Skeletal muscle satellite cell (primary cell): ENCODE measurements around the gene GSTA5. TPM values are rescaled to one million over a fixed set of nuclear protein-coding genes. Genes with fewer than 3 reads are reported as not detected.

ENCODE experiments used
- H3K27me3 ChIP-seq: 2 replicates; pipeline ENCODE4 v1.7.0; 2013; ENCODE audit warnings: low read length; ENCODE audit not compliant: control insufficient read depth, insufficient read depth
- H3K36me3 ChIP-seq: 2 replicates; pipeline ENCODE4 v1.7.0; 2013; ENCODE audit warnings: mild to moderate bottlenecking, control low read depth, low read length; ENCODE audit not compliant: insufficient read depth
- H3K4me1 ChIP-seq: 2 replicates; pipeline ENCODE4 v1.7.0; 2013; ENCODE audit warnings: low read length; ENCODE audit not compliant: control insufficient read depth, insufficient read depth
- H3K4me2 ChIP-seq: 2 replicates; pipeline ENCODE4 v1.7.0; 2013; ENCODE audit warnings: mild to moderate bottlenecking, low read length
- H3K4me3 ChIP-seq: 2 replicates; pipeline ENCODE4 v1.7.0; 2013; ENCODE audit warnings: low read length
- H3K9ac ChIP-seq: 2 replicates; pipeline ENCODE4 v1.7.0; 2013; ENCODE audit warnings: mild to moderate bottlenecking, low read depth, low read length, moderate library complexity
- H3K9me3 ChIP-seq: replicated peaks from 2 replicates; pipeline ENCODE4 v1.7.0; 2013; ENCODE audit warnings: mild to moderate bottlenecking, control low read depth, low read length
- total RNA-seq: library from RNA; depleted of rRNA; stranded (reverse); fragments of >200 nt; gene quantifications from 2 replicates; pipeline ENCODE4 v1.2.3, GENCODE V29; 2012; rRNA removed

Gene GSTA5
- not detected in 2 replicates for total RNA-seq

DNA sequence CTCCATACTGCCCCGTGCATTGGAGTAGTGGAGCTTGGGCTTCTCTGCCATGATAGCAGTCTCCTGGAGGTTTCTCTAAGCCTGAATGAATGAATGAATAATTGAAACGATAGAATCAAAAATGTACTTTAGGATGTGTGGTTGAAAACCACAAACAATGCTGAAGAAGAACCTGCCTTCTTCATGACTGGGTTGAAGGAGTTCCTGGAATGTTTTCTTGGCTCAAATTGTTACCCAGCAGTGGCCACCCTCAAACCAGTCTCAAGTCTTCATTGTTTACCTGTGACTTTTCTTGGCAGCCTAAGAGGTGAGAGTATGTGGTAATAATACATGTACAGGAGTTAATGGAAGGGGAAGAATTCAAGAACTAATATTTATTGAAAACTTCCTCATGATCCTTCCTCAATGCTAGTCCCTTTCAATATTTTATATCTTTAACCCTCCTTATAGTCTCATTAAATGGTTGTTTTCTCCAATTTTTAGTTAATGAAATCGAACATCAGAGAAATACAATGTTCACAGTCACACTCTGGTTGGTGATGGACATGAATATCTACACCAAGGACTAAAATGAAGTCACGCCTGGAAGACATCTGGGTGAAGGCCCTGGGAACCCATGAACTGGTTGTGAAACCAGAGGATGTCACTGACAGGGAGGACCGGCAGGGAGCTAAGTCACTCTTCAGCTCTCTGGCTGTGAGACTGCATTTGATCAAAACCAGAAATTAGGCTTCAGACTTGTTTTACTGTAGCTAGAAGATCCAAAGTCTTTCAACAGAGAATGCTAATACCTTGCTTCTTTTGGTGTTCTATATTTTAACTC lies at the start of gene GSTA5:
TSS of gene GSTA5 (minus strand) at position 51 of the 823 bp plus-strand sequence.
- Histone ChIP-seq H3K9ac (no peak within 1 kb of the TSS), H3K27me3 (peaks cover 40% of the 10 kb centered on the region), H3K4me1 (no peaks in the 10 kb centered on the region), H3K36me3 (no peaks in the 10 kb centered on the region), H3K4me2 (no peak within 1 kb of the TSS), H3K4me3 (no peak within 1 kb of the TSS), H3K9me3 (no peaks in the 10 kb centered on the region)

DNA sequence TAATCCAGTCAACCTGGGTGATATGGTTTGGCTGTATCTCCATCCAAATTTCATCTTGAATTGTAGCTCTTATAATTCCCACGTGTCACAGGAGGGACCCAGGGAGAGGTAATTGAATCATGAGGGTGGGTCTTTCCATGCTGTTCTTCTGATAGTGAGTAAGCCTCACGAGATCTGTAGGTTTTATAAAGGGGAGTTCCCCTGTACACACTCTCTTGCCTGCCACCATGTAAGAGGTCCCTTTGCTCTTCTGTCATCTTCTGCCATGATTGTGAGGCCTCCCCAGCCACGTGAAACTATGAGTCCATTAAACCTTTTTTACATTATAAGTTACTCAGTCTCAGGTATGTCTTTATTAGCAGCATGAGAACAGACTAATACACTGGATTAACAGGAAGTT lies 49.4 kb upstream of the GSTA5 start:
- Histone ChIP-seq H3K4me2 (no peak overlapping the region), H3K27me3 (no peaks in the 10 kb centered on the region), H3K36me3 (no peaks in the 10 kb centered on the region), H3K4me1 (no peaks in the 10 kb centered on the region), H3K9me3 (no peaks in the 10 kb centered on the region), H3K4me3 (no peak overlapping the region), H3K9ac (no peak overlapping the region)

DNA sequence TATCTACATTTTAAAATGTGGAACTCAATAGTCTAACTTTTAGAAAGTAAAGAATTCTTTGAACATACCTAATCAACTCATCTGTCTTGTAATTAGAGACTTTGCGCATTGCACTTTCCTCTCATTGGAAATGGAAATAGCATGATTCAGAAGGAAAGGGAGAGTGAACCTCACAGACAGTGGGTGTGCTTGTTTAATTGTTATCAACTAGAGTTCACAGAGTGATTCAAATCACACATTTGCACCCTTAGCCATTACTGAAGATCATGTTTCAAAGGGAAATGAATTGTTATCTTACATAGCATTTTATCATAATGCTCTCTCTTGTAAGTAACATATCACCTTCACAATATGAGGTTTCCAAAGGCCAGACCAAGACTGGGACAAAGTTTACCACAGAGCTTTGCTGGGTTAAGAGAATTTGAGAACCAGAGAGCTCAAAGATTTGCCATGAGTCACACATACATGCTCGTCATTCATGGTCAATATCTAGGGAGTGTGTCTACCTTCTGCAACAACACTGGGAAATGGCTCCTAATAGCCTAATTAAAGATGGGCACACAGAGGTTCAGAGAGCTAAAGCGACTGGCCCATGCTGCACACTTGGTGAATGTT lies 47.4 kb upstream of the GSTA5 start:
- Histone ChIP-seq H3K9me3 (no peaks in the 10 kb centered on the region), H3K9ac (no peak overlapping the region), H3K27me3 (no peaks in the 10 kb centered on the region), H3K4me2 (no peak overlapping the region), H3K36me3 (no peaks in the 10 kb centered on the region), H3K4me1 (no peaks in the 10 kb centered on the region), H3K4me3 (no peak overlapping the region)

DNA sequence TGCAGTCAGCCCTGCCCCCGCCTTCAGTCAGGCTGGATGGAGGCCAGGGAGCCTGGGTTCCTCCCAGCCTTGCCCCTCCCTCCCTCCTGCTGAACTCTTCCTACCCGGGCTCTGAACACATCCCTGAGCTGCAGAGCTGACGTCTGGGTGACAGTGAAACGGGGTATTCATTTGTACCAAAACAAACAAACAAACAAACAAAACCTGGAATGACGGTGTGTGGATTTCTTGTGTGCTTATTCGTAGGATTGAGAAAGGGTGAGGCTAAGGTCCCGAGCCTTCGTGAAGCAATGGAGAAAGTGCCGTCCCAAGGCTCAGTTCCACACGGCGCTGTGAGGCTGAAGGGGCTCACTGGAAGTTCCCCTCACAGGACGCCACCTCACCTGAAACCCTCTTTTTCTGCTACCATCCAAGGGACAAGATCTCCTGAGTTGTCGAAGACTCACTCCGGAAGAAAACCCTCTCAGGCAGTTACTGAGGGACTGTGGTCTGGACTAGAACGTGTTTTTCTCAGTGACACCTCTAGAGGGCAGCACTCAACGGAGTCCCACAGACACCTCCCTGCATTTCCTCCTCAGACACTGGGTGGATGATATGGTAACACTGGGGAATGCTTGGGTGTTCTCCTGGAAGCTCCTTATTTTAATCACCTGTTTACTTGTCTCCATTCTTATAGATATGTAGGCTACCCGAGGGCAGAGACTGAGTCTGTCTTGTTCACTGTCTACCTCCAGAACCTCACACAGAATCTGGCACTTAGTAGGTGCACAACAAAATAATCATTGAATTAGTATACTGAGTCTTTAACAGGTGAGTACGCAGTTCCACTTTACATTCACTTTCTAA lies 41.6 kb upstream of the GSTA5 start:
- Histone ChIP-seq H3K36me3 (no peaks in the 10 kb centered on the region), H3K27me3 (no peaks in the 10 kb centered on the region), H3K9me3 (no peaks in the 10 kb centered on the region), H3K9ac (peak overlapping the region; percentile 69), H3K4me2 (peak overlapping the region; percentile 87), H3K4me1 (peaks cover 12% of the 10 kb centered on the region), H3K4me3 (peak overlapping the region; percentile 73)

DNA sequence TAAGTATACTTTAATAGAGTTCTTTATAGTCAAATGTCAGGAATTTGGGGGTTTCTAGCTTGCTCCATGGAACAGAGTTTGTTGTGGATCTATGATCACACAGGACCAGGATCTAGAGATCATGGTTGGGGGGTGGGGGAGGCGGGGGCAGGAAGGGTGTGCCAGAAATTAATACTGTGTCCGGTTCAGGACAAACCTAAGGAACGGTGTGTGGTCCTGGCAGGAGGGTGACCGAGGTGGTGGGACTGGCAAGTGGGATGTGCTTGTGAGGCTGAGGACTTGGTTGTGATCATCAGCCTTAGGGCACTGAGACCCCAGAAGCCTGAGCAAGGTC lies 41.0 kb upstream of the GSTA5 start:
- Histone ChIP-seq H3K9me3 (no peaks in the 10 kb centered on the region), H3K27me3 (no peaks in the 10 kb centered on the region), H3K4me2 (peak overlapping the region; percentile 87), H3K4me3 (peak overlapping the region; percentile 73), H3K4me1 (peaks cover 17% of the 10 kb centered on the region), H3K36me3 (no peaks in the 10 kb centered on the region), H3K9ac (no peak overlapping the region)

DNA sequence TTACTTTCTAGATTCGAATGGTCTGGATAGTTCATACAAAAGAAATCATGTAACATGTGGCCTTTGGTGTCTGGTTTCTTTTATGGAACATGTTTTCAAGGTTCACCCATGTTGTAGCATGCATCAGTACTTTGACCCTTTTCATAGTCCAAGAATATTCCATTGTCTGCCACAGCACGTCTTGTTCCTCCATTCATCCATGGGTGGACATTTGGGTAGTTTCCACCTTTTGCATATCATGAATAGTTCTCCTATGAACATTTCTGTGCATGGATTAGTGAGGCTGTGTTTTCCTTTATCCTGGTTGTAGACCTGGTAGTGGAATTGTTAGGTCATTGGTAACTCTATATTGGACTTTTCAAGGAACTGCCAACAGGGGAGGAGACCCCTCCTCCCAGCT lies 37.2 kb upstream of the GSTA5 start:
- H3K27me3 ChIP-seq, result peaks cover 14% of the 10 kb centered on the region
- no peaks in the 10 kb centered on the region for H3K9me3 ChIP-seq
- no peak overlapping the region for H3K4me2 ChIP-seq
- H3K4me3 ChIP-seq, result no peak overlapping the region
- H3K4me1 ChIP-seq, result peaks cover 17% of the 10 kb centered on the region
- no peaks in the 10 kb centered on the region for H3K36me3 ChIP-seq
- no peak overlapping the region for H3K9ac ChIP-seq

DNA sequence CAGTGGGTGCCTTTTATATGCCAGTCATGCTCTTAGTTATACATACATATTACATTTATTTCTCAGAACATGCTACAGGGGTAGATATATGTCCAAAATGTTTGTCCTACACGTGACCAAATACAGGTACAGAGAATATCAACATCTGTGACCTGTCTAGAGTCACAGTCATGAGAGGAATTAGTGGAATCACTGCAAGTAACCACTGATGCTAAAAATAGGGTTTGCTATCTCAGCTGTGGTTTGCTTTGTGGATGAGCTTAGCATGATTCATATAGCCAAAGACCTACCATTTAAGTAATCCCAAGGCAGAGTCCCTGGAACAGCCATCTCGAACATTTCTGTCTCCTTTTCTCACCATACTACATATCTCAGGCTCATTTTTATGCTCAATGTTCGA lies 36.6 kb upstream of the GSTA5 start:
- Histone ChIP-seq H3K4me2 (no peak overlapping the region), H3K9ac (no peak overlapping the region), H3K4me3 (no peak overlapping the region), H3K4me1 (peaks cover 17% of the 10 kb centered on the region), H3K36me3 (no peaks in the 10 kb centered on the region), H3K27me3 (peaks cover 20% of the 10 kb centered on the region), H3K9me3 (no peaks in the 10 kb centered on the region)

DNA sequence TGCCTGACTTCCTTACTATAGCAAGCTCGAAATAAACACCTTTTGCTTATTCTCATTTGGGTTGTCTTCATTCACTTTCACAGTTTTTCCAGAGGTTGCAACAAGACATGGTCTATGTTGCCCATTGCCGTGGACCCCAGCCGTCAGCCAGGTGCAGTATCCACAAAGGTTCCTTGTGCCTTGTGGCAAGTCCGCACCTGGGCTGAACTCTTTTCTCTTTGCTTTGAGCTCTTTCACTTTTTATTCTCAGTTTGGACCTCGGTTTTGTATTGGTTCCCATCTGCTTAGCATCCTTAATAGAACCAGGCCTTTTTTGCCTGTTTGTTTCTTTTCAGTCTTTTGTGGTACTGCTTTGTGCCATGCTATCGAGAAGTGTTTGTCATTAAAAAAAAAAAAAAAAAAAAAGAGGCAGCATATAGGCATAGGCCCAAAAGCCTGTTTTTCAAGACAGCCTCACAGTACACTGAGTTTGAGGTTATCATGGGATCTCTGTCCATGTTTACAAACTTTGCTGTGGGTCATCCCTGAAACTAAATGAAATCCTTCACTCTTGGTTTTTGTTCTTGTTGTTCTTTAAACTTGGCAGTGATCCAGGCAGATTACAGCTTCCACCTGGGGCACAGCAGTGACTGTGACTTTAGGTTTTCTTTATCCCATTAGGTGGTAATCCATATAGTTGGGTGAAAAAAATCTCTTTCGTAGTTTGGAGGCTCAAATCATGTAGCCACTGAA lies 35.6 kb upstream of the GSTA5 start:
- Histone ChIP-seq H3K36me3 (no peaks in the 10 kb centered on the region), H3K4me1 (peaks cover 15% of the 10 kb centered on the region), H3K4me3 (no peak overlapping the region), H3K9me3 (no peaks in the 10 kb centered on the region), H3K27me3 (peaks cover 24% of the 10 kb centered on the region), H3K4me2 (no peak overlapping the region), H3K9ac (no peak overlapping the region)

DNA sequence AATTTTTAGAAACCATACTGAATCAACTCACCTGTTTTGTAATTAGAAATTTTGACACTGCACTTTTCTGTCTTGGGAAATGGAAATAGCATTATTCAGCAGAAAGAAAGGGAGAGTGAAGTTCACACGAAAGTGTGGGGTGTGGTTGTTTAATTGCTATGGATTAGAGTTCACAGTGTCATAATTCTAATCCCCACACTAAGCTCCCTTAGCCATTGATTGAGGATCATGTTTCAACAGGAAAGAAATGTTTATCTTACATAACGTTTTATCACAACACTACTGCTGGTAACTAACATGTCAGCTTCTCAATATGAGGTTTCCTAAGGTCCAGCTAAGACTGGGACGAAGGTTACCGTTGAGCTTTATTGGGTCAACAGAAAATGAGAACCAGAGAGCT lies 31.4 kb upstream of the GSTA5 start:
- H3K4me2 ChIP-seq, result no peak overlapping the region

DNA sequence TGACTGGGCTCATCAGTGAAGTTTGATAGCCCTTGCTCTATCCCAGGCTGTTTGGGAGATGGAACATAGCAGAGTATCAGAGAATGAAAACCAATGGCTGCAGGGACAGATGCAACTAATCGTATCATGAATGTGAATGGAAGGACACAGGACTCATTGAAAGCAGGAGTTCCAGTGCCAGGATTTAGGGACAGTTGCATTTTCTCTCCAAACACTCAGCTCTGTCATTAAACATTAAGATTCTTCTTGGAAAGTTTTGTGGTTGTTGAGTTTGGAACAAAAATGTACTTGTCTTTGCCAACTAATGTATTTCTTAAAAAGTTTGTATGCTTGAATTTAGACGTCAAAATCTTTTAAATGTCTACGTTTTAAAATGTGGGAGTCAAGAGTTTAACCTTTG lies 31.0 kb upstream of the GSTA5 start:
- peaks cover under 1% of the 10 kb centered on the region for H3K4me1 ChIP-seq
- H3K36me3 ChIP-seq, result no peaks in the 10 kb centered on the region
- H3K9ac ChIP-seq, result no peak overlapping the region
- H3K27me3 ChIP-seq, result peaks cover 32% of the 10 kb centered on the region
- no peak overlapping the region for H3K4me3 ChIP-seq
- no peaks in the 10 kb centered on the region for H3K9me3 ChIP-seq
- H3K4me2 ChIP-seq, result no peak overlapping the region

More for the DNA sequence above, 31.4 kb upstream of the GSTA5 start:
- peaks cover 32% of the 10 kb centered on the region for H3K27me3 ChIP-seq
- no peak overlapping the region for H3K9ac ChIP-seq
- peaks cover 4% of the 10 kb centered on the region for H3K4me1 ChIP-seq
- no peak overlapping the region for H3K4me3 ChIP-seq
- H3K9me3 ChIP-seq, result no peaks in the 10 kb centered on the region
- H3K36me3 ChIP-seq, result no peaks in the 10 kb centered on the region
